GM06990 (cell line): ENCODE data around the gene DNAH1.
A peak's percentile ranks its signal among the peaks of the same experiment; 100 is the strongest.

Source experiments
- DNase-seq: peaks from one replicate; pipeline ENCODE4 v3.0.0-alpha.2; 2011; ENCODE audit not compliant: insufficient read length; ENCODE audit errors: extremely low read depth
- H3K27me3 ChIP-seq: replicated peaks from 2 replicates; pipeline ENCODE4 v1.6.0; 2011; ENCODE audit warnings: low read length; ENCODE audit not compliant: control insufficient read depth, insufficient read depth
- H3K36me3 ChIP-seq: 2 replicates; pipeline ENCODE4 v1.5.1; 2011; ENCODE audit warnings: low read length; ENCODE audit not compliant: control insufficient read depth, insufficient read depth
- H3K4me3 ChIP-seq: replicated peaks from 2 replicates; pipeline ENCODE4 v1.5.1; 2011; ENCODE audit warnings: low read depth, mild to moderate bottlenecking, control low read depth, low read length
- CTCF ChIP-seq: IDR thresholded peaks from 2 replicates; pipeline ENCODE4 v1.5.1; 2011; ENCODE audit warnings: low read length, control low read depth, mild to moderate bottlenecking, inconsistent platforms; ENCODE audit not compliant: insufficient read depth, poor library complexity, severe bottlenecking

DNAH1 gene

GRCh38 chr3:52298149-52299098 lies 17.7 kb upstream of the DNAH1 start:
- Histone ChIP-seq H3K27me3 (no peaks in the 10 kb centered on the region), H3K4me3 (no peak overlapping the region), H3K36me3 (peaks cover 5% of the 10 kb centered on the region)
- TF ChIP-seq CTCF: no peak
- DNase-seq: no peak

GRCh38 chr3:52299247-52299878 lies 16.8 kb upstream of the DNAH1 start:
- H3K27me3 ChIP-seq: no peaks in the 10 kb centered on the region
- TF ChIP-seq CTCF: no peak
- H3K4me3 ChIP-seq: no peak overlapping the region
- no peaks in the 10 kb centered on the region; the same call in none of the 2 replicates for H3K36me3 ChIP-seq
- DNase-seq: no peak

- no peak for DNase-seq
- TF ChIP-seq CTCF: peak; percentile 13
- Histone ChIP-seq H3K36me3 (no peaks in the 10 kb centered on the region; the same call in none of the 2 replicates), H3K4me3 (no peak overlapping the region), H3K27me3 (no peaks in the 10 kb centered on the region)
Observed at GRCh38 chr3:52299879-52300611, 16.1 kb upstream of the DNAH1 start.

- H3K4me3 ChIP-seq: no peak overlapping the region
- H3K36me3 ChIP-seq: no peaks in the 10 kb centered on the region; the same call in none of the 2 replicates
- no peaks in the 10 kb centered on the region for H3K27me3 ChIP-seq
- TF ChIP-seq CTCF: no peak
- DNase-seq: no peak
Observed at GRCh38 chr3:52302426-52303145, 13.5 kb upstream of the DNAH1 start.

GRCh38 chr3:52303811-52304210 lies 12.3 kb upstream of the DNAH1 start:
- DNase-seq: no peak
- Histone ChIP-seq H3K27me3 (no peaks in the 10 kb centered on the region), H3K36me3 (no peaks in the 10 kb centered on the region; the same call in none of the 2 replicates), H3K4me3 (no peak overlapping the region)
- TF ChIP-seq CTCF: no peak
